GM12874 (cell line): ENCODE data around the gene VSIG10L.

Experiments used
- CTCF ChIP-seq: IDR thresholded peaks from 2 replicates; pipeline ENCODE4 v1.5.1; 2011; ENCODE audit warnings: low read depth, mild to moderate bottlenecking, control low read depth, low read length, moderate library complexity; ENCODE audit not compliant: insufficient read depth

VSIG10L gene

GRCh38 chr19:51341066-51341465 is 873 bp downstream of the VSIG10L start:
- no peak for TF ChIP-seq CTCF

GRCh38 chr19:51339687-51340656 is 2.0 kb downstream of the VSIG10L start:
- peak; percentile 39; the same call in 1 of the 2 replicates for TF ChIP-seq CTCF

DNA sequence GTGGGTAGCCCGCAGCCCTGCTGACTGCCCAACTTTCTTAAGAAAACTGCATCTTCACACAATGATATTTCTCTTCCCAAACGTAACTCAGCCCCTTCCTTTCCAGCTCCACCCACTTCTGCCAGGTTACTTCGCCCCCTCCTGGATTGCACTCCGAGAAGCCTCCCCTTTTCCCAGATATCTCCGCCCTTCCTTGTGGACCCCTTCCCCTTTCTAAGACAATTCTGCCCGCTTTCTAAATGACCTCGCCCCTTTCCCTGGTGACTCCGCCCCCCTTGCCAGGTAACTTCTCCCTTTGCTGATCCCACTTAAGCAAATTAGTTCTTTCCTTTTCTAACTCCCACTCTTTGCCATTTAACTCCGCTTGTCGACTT is 2.6 kb downstream of the VSIG10L start:
- TF ChIP-seq CTCF, result no peak

- TF ChIP-seq CTCF, result peak; percentile 88
Observed at GRCh38 chr19:51338563-51339312, 3.2 kb downstream of the VSIG10L start.

- TF ChIP-seq CTCF, result no peak
Observed at GRCh38 chr19:51337861-51338562, 3.9 kb downstream of the VSIG10L start.

DNA sequence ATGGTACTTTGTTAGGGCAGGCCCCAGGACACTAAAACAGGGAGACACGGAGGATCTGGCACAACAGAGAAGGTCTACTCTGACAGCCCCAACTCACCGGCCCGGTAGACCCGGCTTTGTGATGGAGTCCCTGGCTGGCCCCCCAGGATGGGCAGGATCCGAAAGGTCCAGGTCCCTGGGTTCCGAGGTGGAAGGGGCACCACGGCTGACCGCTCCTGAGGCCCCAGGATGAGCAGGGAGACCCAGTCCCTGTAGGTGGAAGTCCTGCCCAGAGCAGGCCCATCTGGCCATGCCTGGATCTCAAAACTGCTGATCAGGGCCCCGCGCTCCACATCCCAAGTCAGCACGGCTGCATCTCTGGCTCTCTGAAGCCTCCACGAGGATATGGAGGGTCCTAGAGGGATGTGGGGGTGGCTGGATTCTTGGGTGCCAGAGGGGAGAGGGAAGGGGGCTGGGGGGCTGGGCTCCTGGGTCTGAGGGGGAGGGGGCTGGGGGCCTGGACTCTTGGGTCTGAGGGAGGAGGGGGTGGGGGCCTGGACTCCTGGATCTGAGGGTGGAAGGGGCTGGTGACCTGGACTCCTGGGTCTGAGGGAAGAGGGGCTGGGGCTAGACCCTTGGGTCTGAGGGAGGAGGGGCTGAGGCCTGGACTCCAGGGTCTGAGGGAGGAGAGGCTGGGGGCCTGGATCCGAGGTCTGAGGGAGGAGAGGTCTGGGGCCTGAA is 4.6 kb downstream of the VSIG10L start:
- TF ChIP-seq CTCF, result no peak
